ENCODE measurements around the gene CCDC117. TPM values are rescaled to one million over a fixed set of nuclear protein-coding genes. Genes with fewer than 3 reads are reported as not detected.
A peak's percentile ranks its signal among the peaks of the same experiment; 100 is the strongest.

CCDC117 gene, protein sequence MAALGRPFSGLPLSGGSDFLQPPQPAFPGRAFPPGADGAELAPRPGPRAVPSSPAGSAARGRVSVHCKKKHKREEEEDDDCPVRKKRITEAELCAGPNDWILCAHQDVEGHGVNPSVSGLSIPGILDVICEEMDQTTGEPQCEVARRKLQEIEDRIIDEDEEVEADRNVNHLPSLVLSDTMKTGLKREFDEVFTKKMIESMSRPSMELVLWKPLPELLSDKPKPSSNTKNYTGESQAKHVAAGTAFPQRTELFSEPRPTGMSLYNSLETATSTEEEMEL
- polyA plus RNA-seq (23.1 and 24.8 TPM in 2 replicates), polyA minus RNA-seq (32.6 and 34.2 TPM in 2 replicates)

- Histone ChIP-seq H3K27me3 (ENCODE audit: insufficient read depth, low read depth, low read length) (no peaks in the 10 kb centered on the region), H3F3A (ENCODE audit: insufficient read depth, low read length, poor library complexity, severe bottlenecking) (no peaks in the 10 kb centered on the region), H3K9ac (ENCODE audit: low read length) (peak within 1 kb of the TSS; percentile 79), H2AFZ (ENCODE audit: low read depth, low read length) (peak within 1 kb of the TSS; percentile 33), H3K36me3 (ENCODE audit: insufficient read depth, low read length) (no peaks in the 10 kb centered on the region), H3K9me2 (ENCODE audit: insufficient read depth, low read length) (no peaks in the 10 kb centered on the region), H3K4me3 (ENCODE audit: low read length) (peak within 1 kb of the TSS; percentile 86), H3K79me2 (replicated peaks; ENCODE audit: insufficient read depth, low read length) (peaks cover 12% of the 10 kb centered on the region), H3K9me3 (ENCODE audit: low read length) (no peaks in the 10 kb centered on the region), H3K27ac (ENCODE audit: low read length) (peak within 1 kb of the TSS; percentile 76), H3K4me2 (ENCODE audit: low read length) (peak within 1 kb of the TSS; percentile 99), H4K20me1 (ENCODE audit: insufficient read depth) (no peaks in the 10 kb centered on the region)
- TF ChIP-seq EP300 (conservative IDR thresholded peaks at IDR 0.05; ENCODE audit: poor library complexity, severe bottlenecking) (peak; percentile 68), SMC3 (conservative IDR thresholded peaks at IDR 0.05; ENCODE audit: poor library complexity) (peak; percentile 55), RAD21 (conservative IDR thresholded peaks at IDR 0.05) (peak; percentile 41), TAF1 (IDR thresholded peaks at IDR 0.05; ENCODE audit: low read depth) (peak; percentile 68), POLR2AphosphoS5 (IDR thresholded peaks at IDR 0.05) (peak; percentile 93), EZH2 (IDR thresholded peaks at IDR 0.05; ENCODE audit: borderline replicate concordance, insufficient read depth, low read length, poor library complexity, severe bottlenecking) (no peak), MXI1 (conservative IDR thresholded peaks at IDR 0.05; ENCODE audit: poor library complexity, severe bottlenecking) (peak; percentile 74), REST (IDR thresholded peaks at IDR 0.05; ENCODE audit: borderline replicate concordance) (no peak)
- TF ChIP-seq, protein P1, sequence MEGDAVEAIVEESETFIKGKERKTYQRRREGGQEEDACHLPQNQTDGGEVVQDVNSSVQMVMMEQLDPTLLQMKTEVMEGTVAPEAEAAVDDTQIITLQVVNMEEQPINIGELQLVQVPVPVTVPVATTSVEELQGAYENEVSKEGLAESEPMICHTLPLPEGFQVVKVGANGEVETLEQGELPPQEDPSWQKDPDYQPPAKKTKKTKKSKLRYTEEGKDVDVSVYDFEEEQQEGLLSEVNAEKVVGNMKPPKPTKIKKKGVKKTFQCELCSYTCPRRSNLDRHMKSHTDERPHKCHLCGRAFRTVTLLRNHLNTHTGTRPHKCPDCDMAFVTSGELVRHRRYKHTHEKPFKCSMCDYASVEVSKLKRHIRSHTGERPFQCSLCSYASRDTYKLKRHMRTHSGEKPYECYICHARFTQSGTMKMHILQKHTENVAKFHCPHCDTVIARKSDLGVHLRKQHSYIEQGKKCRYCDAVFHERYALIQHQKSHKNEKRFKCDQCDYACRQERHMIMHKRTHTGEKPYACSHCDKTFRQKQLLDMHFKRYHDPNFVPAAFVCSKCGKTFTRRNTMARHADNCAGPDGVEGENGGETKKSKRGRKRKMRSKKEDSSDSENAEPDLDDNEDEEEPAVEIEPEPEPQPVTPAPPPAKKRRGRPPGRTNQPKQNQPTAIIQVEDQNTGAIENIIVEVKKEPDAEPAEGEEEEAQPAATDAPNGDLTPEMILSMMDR (IDR thresholded peaks at IDR 0.05; ENCODE audit: poor library complexity, severe bottlenecking), result peak; percentile 58
Observed at GRCh38 chr22:28772633-28773460, at the start of gene CCDC117. Gene CCDC117 (plus strand): TSS chr22:28772695. CDS start chr22:28772850, 155 bp downstream.

- Histone ChIP-seq H3K4me3 (ENCODE audit: low read length) (no peak overlapping the region), H4K20me1 (ENCODE audit: insufficient read depth) (no peaks in the 10 kb centered on the region), H3K79me2 (replicated peaks; ENCODE audit: insufficient read depth, low read length) (no peaks in the 10 kb centered on the region), H3K9me3 (ENCODE audit: low read length) (no peaks in the 10 kb centered on the region), H3K4me2 (ENCODE audit: low read length) (no peak overlapping the region), H3K27ac (ENCODE audit: low read length) (no peak overlapping the region), H3F3A (ENCODE audit: insufficient read depth, low read length, poor library complexity, severe bottlenecking) (no peaks in the 10 kb centered on the region), H3K9me2 (ENCODE audit: insufficient read depth, low read length) (no peaks in the 10 kb centered on the region), H3K9ac (ENCODE audit: low read length) (no peak overlapping the region), H2AFZ (ENCODE audit: low read depth, low read length) (no peak overlapping the region), H3K27me3 (ENCODE audit: insufficient read depth, low read depth, low read length) (no peaks in the 10 kb centered on the region), H3K36me3 (ENCODE audit: insufficient read depth, low read length) (no peaks in the 10 kb centered on the region)
- no peak for TF ChIP-seq REST (IDR thresholded peaks at IDR 0.05; ENCODE audit: borderline replicate concordance)
- TF ChIP-seq TAF1 (IDR thresholded peaks at IDR 0.05; ENCODE audit: low read depth), result no peak
- no peak for TF ChIP-seq SMC3 (conservative IDR thresholded peaks at IDR 0.05; ENCODE audit: poor library complexity)
- no peak for TF ChIP-seq RAD21 (conservative IDR thresholded peaks at IDR 0.05)
- TF ChIP-seq, protein P1 (IDR thresholded peaks at IDR 0.05; ENCODE audit: poor library complexity, severe bottlenecking), result no peak
- TF ChIP-seq MXI1 (conservative IDR thresholded peaks at IDR 0.05; ENCODE audit: poor library complexity, severe bottlenecking), result no peak
Observed at GRCh38 chr22:28728002-28728401, 44.5 kb upstream of the CCDC117 start.
